AML-193 (cell line): ENCODE data around the gene TTC4.
"Not testable (repeated sequence)": the region's sequence is repeated elsewhere in the genome, so short reads cannot be mapped to it uniquely, and the experiment has no call there.

ENCODE experiments used
- DNase-seq, 2 experiments: peaks; one replicate each; lab custom pipeline; 2025; lab: John Stamatoyannopoulos, UW

The TTC4 gene

GRCh38 chr1:54750596-54750995 is 34.9 kb downstream of the TTC4 start:
- no peak for DNase-seq

- DNase-seq, result no peak
Observed at GRCh38 chr1:54751426-54751825, 35.8 kb downstream of the TTC4 start.

DNA sequence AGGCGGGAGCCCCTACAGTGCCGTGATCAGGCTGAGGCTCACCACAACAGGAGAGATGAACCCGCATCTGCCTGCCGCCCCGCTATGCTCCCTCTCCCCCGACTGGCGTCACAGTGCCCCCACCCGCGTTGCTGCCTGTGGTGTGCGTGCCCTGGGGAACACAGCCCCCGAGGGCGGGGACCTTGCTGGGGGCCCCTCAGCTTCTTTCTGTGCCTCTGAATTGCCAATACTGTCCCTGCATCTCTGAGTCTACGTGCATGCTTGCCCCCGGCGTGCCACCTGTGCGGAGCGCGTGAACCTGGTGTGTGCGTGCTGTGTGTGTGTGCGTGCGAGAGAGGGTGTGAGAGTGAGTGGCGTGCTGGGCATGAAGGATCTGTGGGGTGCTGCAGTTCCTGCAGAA is 38.4 kb downstream of the TTC4 start:
- no peak for DNase-seq

GRCh38 chr1:54754486-54755285 is 39.0 kb downstream of the TTC4 start:
- no peak for DNase-seq

- DNase-seq, result no peak
Observed at GRCh38 chr1:54757833-54758232, 42.2 kb downstream of the TTC4 start.

DNA sequence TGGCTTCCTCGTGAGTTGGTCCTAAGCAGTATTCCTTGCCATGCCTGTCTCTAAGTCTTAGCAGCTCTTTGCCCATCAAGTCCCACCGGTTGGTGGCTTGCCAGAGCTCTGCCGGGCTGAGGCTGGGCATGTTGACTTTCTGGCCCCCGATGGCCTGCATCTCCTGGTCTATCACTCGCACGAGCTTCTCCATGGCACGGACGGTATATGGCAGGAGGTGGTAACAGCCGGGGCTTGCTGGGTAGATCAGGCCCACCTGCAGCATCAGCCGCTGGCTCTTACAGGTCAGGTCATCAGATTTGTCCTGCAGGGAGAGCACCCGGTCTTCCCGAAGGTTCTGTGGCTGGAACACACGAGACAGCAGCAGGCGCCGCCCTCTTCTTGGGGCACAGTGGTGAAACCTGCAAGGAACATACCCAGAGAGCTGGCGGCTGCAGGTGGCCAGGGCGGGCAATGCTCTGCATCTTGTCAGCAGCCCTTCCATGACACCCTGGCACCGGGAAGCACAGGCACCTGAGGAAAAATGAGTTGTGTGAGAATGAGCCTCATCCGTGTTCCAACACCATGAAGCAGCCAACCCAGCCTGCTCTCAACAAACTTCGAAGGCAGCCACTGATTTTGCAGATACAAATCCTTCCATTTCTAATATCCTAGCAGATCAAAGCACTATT is 43.2 kb downstream of the TTC4 start:
- no peak for DNase-seq

GRCh38 chr1:54763816-54764132 is 48.1 kb downstream of the TTC4 start:
- DNase-seq, result no peak

- DNase-seq, result peak; percentile 98 to 99
Observed at GRCh38 chr1:54764133-54764921, 48.7 kb downstream of the TTC4 start, which contains the start of gene PARS2. TSS of gene PARS2 (minus strand) at chr1:54764523. CDS start at chr1:54759161, 5,362 bp downstream.

DNA sequence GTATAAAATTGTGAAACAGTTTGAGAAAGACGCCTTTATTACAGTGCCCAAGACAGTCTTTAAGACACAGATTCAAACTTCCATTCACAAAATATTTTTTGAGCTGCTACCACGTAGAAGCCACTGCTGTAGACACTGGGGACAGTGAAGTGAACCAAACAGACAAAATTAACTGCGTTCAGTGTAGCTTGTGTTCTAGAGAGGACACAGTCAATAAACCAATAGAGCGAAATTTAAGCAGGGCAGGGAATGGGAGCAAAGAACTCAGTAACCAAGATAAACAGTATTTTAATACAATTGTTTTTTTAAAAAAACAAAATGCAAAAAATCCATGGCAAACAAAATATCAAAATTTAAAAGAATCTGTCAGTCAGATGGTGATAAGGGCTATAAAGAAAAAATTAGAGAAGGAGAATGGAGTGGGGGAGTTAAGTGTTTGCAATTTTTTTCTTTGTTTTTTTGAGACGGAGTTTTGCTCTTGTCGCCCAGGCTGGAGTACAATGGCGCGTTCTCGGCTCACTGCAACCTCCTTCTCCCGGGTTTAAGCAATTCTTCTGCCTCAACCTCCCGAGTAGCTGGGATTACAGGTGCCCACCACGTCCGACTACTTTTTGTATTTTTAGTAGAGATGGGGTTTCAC is 49.4 kb downstream of the TTC4 start:
- no peak for DNase-seq

DNA sequence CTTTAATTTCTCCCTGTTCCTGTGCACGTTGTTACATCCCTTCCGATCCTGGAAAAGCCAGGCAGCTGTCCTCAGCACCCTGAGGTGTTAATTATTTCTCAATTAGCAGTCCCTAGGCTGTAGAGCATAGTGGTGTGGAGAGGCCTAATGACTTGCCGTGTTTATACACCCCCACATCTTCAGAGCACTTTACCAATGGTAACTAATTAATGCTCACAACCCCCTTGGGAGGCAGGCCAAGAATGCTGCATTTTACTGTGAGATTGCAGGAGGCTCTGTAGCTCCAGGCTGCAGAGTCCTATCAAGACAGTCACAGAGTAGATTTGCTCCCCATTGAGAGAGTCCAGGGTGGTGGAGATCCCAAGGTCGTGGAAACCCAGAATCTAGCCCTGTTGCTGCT is 51.1 kb downstream of the TTC4 start:
- no peak for DNase-seq

DNA sequence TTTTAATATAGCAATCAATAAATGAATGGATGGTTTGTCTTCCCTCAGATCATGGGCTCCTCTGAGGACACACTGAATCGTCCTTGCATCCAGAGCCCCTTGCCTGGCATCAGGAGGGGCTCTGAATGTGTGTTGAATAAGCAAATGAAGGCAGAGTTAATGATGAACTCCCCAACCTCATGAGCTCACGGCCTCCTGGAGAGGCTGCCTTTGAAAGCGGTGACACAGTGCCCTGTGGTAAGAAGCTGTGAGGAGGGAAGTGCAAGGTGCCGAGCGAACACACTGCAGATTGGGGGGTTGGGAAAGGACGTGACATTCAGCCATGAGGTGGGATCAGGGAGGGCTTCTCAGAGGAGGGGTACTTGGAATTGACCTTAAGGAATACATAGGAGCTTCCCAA is 51.9 kb downstream of the TTC4 start:
- no peak for DNase-seq

DNA sequence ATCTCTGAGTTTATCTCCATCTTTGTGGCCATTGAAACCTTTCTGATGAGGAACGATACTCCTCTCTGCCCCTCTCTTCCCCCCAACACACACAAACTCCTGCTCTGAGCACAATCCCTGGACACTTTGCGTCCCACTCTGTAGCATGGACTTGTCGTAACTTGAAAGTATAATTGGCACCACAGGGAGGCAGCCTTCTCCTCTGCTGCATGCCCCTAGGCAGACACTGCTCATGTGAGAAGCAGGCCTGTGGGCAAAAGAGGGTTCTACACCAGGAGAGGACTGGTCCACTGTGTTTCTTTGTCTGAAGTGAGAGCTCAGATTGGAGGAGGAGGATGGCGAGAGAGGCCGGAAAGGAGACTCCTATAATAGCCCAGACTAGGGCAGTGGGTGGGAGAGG is 52.4 kb downstream of the TTC4 start:
- no peak for DNase-seq

- no peak for DNase-seq
Observed at GRCh38 chr1:54772951-54773350, 57.3 kb downstream of the TTC4 start.

- no peak for DNase-seq
Observed at GRCh38 chr1:54774820-54775498, 59.3 kb downstream of the TTC4 start.

DNA sequence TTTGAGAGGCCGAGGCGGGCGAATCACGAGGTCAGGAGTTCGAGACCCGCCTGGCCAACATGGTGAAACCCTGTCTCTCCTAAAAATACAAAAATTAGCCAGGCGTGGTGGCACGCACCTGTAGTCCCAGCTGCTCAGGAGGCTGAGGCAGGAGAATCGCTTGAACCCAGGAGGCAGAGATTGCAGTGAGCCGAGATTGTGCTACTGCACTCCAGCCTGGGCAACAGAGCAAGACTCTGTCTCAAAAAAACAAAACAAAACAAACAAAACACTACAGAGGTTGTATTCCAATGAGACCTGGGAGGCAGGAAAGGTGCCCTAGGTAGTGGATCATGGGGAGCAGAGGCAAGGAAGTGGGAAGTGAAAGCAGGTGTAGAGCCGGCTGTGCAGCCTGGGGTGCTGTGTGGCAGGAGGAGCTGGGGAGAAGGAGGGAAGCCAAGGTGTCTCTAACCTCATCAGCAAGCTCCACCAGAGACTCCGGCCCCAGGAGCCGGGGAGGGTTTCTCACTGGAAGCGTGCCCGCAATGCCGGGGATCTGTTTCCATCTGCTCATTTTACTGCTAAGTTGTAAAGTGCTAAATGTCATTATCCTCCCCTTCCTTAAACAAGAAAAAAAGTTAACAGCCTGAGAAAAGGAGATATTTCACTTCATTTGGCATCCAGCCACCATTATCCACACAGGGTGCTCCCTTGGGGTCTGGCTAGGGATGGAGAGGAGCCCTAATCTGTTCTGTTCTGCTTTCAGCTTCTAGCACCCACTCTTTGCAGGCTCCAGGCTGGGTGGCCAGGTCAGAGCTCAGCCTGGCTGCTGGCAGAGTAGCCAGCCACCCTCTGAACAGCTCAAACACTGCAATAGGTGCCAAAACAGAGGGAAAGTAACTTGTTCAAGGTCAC is 60.4 kb downstream of the TTC4 start:
- DNase-seq, result not testable (repeated sequence)

- DNase-seq, result no peak
Observed at GRCh38 chr1:54777011-54777410, 61.4 kb downstream of the TTC4 start.

DNA sequence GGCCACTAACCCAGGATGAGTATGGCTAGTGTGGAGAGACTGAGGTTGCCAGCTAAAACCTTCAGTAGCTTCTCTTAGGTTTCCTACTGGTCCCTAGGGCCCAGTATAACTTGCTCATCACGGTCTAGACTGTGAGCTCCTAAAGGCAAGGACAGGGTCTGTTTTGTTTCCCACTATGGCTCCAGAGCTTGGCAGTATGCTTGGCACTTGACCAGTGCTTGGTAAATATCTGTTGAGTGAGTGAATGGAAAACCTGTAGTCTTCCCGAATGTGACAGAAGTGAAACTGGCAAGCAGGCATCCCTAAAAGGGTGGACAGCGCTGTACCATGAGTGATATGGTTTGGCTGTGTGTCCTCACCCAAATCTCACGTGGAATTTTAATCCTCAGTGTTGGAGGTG is 61.8 kb downstream of the TTC4 start:
- DNase-seq, result no peak

- DNase-seq, result no peak
Observed at GRCh38 chr1:54781023-54781723, 65.5 kb downstream of the TTC4 start.

GRCh38 chr1:54782156-54782555 is 66.5 kb downstream of the TTC4 start:
- DNase-seq, result no peak

DNA sequence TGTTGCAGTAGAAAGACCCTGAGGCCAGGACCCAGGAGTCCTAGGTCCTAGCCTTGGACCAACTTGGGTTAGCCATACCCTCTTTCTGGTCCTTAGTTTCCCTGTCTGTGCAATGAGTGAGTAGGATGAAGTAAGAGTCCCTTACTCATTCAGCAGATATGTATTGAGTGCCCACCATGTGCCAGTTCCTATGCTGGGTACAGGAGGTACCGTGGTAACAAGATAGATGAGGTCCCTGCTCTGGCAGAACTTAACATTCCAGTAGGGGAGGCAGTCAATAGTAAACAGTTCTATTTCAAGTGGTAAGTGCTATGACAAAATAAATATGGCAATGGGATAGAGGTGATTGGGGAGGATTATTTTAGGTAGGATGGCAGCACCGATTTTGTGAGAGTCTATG is 66.9 kb downstream of the TTC4 start:
- no peak for DNase-seq
